Measurements from ENCODE around the gene TCEAL1. TPM values are rescaled to one million over a fixed set of nuclear protein-coding genes. Genes with fewer than 3 reads are reported as not detected.

Gene TCEAL1
- total and polyA plus RNA-seq, 2 of the 13 experiments (the other 11 are each of a cell fraction or from before 2014, with no cell fraction given), result 11.2 to 14.8 TPM

GRCh38 chrX:103629318-103630170, 769 bp downstream of the TCEAL1 start (continued):
- TF ChIP-seq KDM6A (CRISPR knock-in tag; IDR thresholded peaks at IDR 0.05; ENCODE audit: low read depth) (no peak), TEF (CRISPR knock-in tag; IDR thresholded peaks at IDR 0.05) (no peak), ZBTB21 (CRISPR knock-in tag; IDR thresholded peaks at IDR 0.05) (no peak), MXD4 (CRISPR knock-in tag; IDR thresholded peaks at IDR 0.05) (no peak), ZNF879 (CRISPR knock-in tag; IDR thresholded peaks at IDR 0.05) (no peak), ZNF335 (CRISPR knock-in tag; IDR thresholded peaks at IDR 0.05) (no peak), TAF15 (IDR thresholded peaks at IDR 0.05; ENCODE audit: low read depth, low read length, poor library complexity, severe bottlenecking) (no peak), ZNF746 (CRISPR knock-in tag; IDR thresholded peaks at IDR 0.05) (no peak), MAFG (CRISPR knock-in tag; IDR thresholded peaks at IDR 0.05) (no peak), SP1 (IDR thresholded peaks at IDR 0.05) (no peak), SP1 (CRISPR knock-in tag; IDR thresholded peaks at IDR 0.05) (peak; percentile 32; the same call in 1 of the 2 replicates), MXD1 (CRISPR knock-in tag; IDR thresholded peaks at IDR 0.05) (peak; percentile 67; the same call in 1 of the 2 replicates), ZFP36L2 (CRISPR knock-in tag; IDR thresholded peaks at IDR 0.05) (no peak), NFKBIZ (CRISPR knock-in tag; IDR thresholded peaks at IDR 0.05) (no peak), DMTF1 (CRISPR knock-in tag; IDR thresholded peaks at IDR 0.05) (no peak), HNRNPLL (IDR thresholded peaks at IDR 0.05; ENCODE audit: low read depth, low read length, poor library complexity, severe bottlenecking) (no peak), XBP1 (CRISPR knock-in tag; IDR thresholded peaks at IDR 0.05) (no peak), RBM39 (IDR thresholded peaks at IDR 0.05; ENCODE audit: low read depth, low read length, poor library complexity, severe bottlenecking) (no peak), ZFP41 (CRISPR knock-in tag; IDR thresholded peaks at IDR 0.05; ENCODE audit: borderline replicate concordance) (no peak), ATM (IDR thresholded peaks at IDR 0.05; ENCODE audit: borderline replicate concordance) (no peak), ZNF639 (CRISPR knock-in tag; conservative IDR thresholded peaks at IDR 0.05) (no peak), NCOA2 (CRISPR knock-in tag; IDR thresholded peaks at IDR 0.05) (0 out of 2 replicates have a peak, but pooled peaks have one; percentile 10), SIX1 (CRISPR knock-in tag; IDR thresholded peaks at IDR 0.05; ENCODE audit: borderline replicate concordance) (no peak), HMG20B (CRISPR knock-in tag; conservative IDR thresholded peaks at IDR 0.05) (no peak), PAX8 (CRISPR knock-in tag; IDR thresholded peaks at IDR 0.05; ENCODE audit: borderline replicate concordance) (0 out of 2 replicates have a peak, but pooled peaks have one; percentile 47)
- TF ChIP-seq, protein P1, sequence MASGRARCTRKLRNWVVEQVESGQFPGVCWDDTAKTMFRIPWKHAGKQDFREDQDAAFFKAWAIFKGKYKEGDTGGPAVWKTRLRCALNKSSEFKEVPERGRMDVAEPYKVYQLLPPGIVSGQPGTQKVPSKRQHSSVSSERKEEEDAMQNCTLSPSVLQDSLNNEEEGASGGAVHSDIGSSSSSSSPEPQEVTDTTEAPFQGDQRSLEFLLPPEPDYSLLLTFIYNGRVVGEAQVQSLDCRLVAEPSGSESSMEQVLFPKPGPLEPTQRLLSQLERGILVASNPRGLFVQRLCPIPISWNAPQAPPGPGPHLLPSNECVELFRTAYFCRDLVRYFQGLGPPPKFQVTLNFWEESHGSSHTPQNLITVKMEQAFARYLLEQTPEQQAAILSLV (CRISPR knock-in tag; IDR thresholded peaks at IDR 0.05; ENCODE audit: borderline replicate concordance), result no peak
